OCI-M2 (cell line): Measurements from ENCODE around the gene DIO2.

Experiments
- DNase-seq: peaks from one replicate; lab custom pipeline; 2025; ENCODE audit not compliant: unreplicated experiment; lab: John Stamatoyannopoulos, UW

Gene DIO2

DNA sequence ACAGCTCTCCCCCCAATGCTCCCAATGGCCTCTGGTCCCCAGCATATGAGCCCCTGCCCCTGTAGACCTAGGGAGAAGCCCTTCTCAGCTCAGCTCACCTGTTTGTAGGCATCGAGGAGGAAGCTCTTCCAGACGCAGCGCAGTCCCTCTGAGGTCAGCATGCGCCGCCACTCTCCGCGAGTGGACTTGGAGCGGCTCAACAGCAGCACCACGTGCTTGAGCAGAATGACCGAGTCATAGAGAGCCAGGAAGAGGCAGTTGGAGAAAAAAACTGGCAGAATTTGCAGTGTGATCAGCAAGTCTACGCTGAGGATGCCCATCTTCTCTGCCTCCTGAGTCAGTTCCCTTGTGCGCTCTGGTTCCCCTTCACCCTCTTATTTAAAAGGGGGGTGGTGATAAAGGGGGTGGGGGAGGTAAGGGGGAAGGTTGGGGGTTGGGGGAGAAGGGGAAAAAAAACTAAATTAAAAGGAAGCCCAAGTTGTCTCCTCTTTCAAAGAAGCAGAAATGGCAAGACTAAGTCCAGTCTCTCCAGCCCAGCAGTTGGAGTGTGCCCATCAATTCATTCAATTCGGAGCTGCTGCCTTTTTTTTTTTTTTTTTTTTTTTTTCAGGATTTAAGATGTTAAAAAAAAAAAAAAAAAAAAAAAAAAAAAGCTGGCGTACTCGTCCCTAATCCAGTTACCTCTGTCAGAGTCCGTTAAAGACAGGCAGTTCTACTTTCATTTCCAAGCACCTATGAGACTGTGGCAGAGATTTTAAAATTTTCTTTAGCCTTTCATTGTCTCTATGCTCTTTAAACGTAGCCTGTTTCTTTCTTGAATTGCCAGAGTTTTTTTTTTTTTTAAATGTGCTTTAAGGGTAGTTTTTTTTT is at the start of gene DIO2:
Gene DIO2, minus strand, starts transcription at position 352 of the 870 bp plus-strand sequence. Its CDS starts 32 bp downstream, at position 320.
- no peak for DNase-seq

GRCh38 chr14:80260645-80261044 is 49.3 kb upstream of the DIO2 start:
- DNase-seq, result no peak

- DNase-seq, result no peak
Observed at GRCh38 chr14:80239631-80240030, 28.3 kb upstream of the DIO2 start.

GRCh38 chr14:80237143-80237542 is 25.8 kb upstream of the DIO2 start:
- DNase-seq, result no peak

GRCh38 chr14:80233470-80234089 is 22.3 kb upstream of the DIO2 start:
- DNase-seq, result no peak

DNA sequence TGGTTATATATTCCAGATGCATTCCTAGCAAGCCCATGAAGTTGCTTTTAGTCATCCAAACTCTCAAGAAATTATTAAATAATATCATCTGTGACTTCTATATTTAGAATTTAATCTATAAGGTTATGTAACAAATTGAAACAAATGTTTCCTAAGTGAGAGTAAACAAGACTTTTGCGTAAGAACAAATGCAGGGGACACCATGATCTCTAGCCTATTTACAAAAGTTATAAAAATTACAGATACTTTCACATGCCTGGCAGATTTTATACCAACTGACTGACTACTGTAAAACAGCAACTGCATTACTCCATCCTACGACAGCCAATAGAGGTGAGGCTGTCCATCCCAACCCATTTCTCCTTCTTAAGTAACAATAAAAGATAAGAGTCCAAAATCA is 20.4 kb upstream of the DIO2 start:
- no peak for DNase-seq

GRCh38 chr14:80223696-80224465 is 12.6 kb upstream of the DIO2 start:
- no peak for DNase-seq

- DNase-seq, result no peak
Observed at GRCh38 chr14:80216818-80217217, 5.5 kb upstream of the DIO2 start.

- DNase-seq, result no peak
Observed at GRCh38 chr14:80215756-80216581, 4.7 kb upstream of the DIO2 start.

DNA sequence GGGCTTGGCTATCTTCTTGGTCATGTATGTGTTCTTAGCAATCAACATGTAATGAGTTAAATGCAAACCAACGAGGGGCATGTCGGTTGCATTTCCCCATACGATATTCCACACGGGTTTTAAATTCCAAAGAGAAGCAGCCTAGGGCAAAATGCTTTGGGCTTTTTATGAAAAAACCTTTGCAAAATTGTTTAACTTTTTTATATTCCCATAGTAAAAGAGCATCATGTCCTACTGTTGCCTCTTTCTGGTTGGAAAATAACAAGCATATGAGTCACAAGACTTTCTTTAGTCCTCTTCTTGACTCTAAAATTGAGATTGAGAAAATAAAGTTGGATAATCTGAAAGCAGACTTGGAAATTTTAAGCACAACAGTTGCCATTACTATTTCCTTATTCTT is 3.8 kb upstream of the DIO2 start:
- no peak for DNase-seq

DNA sequence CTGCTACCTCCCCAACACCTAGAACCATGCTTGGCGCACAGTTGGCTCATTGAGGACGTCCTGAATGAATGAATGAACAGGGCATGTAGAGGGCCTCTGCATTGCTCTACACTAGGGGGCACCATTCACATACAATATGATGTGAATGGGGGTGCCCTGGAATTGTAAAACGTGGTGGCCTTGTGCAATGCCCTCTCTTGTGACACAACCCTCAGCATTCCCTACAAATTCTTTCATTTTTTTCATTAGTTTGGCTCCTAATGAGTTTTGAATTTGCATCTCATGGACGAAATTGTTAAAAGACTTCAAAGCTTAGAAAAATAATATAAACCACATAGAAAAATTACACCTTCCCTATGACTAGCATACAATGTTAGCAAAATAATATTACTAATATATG is 2.3 kb upstream of the DIO2 start:
- no peak for DNase-seq

GRCh38 chr14:80212023-80212397 is 706 bp upstream of the DIO2 start:
- no peak for DNase-seq

DNA sequence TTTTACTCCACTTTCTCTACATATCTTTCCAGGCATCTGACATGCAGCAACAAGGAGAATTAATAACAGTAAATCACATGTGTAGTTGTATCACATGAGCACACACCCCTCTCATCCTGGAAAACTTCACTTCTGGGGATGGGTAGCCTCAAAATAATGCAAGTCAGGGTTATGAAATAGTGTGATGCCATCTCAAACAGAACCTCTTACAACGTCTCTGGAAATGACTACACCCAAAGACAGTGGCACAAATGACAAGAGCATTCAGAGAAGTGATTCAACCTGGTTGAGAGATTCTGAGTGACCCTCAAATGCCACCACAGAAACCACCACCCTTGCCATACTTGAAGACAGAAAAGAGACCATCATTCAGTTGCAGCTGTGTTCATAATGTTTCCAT is 2.8 kb downstream of the DIO2 start:
- no peak for DNase-seq

- DNase-seq, result no peak
Observed at GRCh38 chr14:80206351-80207080, 4.8 kb downstream of the DIO2 start.

DNA sequence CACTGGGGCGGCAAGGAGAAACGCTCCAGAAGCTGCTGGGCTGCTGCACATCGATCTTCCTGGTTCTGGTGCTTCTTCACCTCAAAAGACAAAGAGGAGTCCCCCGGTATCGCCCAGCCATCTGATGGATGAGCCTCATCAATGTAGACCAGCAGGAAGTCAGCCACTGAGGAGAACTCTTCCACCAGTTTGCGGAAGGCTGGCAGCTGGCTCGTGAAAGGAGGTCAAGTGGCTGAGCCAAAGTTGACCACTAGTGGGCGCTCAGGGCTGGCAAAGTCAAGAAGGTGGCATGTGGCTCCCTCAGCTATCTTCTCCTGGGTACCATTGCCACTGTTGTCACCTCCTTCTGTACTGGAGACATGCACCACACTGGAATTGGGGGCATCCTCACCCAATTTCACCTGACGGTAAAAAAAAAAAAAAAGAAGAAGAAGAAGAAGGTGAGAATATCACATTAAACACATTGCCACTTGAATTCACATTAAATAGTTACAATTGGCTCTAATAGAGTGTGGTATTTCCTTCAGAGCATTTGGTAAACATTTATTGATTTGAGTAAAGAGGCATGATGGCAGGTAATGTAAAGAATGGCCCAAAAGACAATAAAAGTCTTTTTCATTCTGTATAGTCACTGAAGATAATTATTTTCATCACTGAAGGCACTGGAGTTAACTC is 8.3 kb downstream of the DIO2 start:
- no peak for DNase-seq

GRCh38 chr14:80200093-80200492 is 11.2 kb downstream of the DIO2 start:
- DNase-seq, result no peak

GRCh38 chr14:80188571-80188970 is 22.7 kb downstream of the DIO2 start:
- no peak for DNase-seq

GRCh38 chr14:80186301-80186800 is 25.0 kb downstream of the DIO2 start:
- DNase-seq, result no peak

GRCh38 chr14:80176893-80177292 is 34.4 kb downstream of the DIO2 start:
- no peak for DNase-seq
